Measurements from ENCODE around the gene ZKSCAN5.

ZKSCAN5 gene

DNA sequence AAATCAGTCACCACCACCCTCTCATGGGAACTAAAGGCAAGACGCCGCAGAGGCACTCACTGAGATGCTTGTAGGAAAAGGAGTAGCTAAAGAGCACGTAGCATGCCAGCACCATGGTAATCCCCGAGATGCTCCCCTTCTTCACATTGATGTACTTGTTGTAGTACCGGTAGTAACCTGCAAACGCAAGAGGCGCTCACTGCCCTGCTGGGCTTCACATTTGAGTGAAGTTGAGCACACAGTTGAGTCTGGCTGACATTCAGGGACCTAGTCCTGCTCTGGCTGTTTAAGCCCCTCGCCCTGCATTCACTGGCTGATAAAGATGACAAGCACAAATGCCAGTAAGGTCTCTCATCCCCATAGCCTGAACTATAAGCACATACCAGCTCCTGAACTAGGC is 45.4 kb upstream of the ZKSCAN5 start:
- TF ChIP-seq TAF1 (IDR thresholded peaks at IDR 0.05; ENCODE audit: borderline replicate concordance, insufficient read depth, low read length) (no peak), SIN3A (IDR thresholded peaks at IDR 0.05; ENCODE audit: borderline replicate concordance, insufficient read depth, low read length) (no peak), FOXP2 (optimal IDR thresholded peaks at IDR 0.05; ENCODE audit: borderline replicate concordance, extremely low read depth, extremely low read length, insufficient read depth) (no peak), POLR2AphosphoS5 (IDR thresholded peaks at IDR 0.05; ENCODE audit: low read depth, low read length) (no peak)
- TF ChIP-seq, protein P1, sequence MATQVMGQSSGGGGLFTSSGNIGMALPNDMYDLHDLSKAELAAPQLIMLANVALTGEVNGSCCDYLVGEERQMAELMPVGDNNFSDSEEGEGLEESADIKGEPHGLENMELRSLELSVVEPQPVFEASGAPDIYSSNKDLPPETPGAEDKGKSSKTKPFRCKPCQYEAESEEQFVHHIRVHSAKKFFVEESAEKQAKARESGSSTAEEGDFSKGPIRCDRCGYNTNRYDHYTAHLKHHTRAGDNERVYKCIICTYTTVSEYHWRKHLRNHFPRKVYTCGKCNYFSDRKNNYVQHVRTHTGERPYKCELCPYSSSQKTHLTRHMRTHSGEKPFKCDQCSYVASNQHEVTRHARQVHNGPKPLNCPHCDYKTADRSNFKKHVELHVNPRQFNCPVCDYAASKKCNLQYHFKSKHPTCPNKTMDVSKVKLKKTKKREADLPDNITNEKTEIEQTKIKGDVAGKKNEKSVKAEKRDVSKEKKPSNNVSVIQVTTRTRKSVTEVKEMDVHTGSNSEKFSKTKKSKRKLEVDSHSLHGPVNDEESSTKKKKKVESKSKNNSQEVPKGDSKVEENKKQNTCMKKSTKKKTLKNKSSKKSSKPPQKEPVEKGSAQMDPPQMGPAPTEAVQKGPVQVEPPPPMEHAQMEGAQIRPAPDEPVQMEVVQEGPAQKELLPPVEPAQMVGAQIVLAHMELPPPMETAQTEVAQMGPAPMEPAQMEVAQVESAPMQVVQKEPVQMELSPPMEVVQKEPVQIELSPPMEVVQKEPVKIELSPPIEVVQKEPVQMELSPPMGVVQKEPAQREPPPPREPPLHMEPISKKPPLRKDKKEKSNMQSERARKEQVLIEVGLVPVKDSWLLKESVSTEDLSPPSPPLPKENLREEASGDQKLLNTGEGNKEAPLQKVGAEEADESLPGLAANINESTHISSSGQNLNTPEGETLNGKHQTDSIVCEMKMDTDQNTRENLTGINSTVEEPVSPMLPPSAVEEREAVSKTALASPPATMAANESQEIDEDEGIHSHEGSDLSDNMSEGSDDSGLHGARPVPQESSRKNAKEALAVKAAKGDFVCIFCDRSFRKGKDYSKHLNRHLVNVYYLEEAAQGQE (IDR thresholded peaks at IDR 0.05; ENCODE audit: insufficient read depth in 1 of 2, low read depth in 2 of 2, low read length in 2 of 2), result no peak

DNA sequence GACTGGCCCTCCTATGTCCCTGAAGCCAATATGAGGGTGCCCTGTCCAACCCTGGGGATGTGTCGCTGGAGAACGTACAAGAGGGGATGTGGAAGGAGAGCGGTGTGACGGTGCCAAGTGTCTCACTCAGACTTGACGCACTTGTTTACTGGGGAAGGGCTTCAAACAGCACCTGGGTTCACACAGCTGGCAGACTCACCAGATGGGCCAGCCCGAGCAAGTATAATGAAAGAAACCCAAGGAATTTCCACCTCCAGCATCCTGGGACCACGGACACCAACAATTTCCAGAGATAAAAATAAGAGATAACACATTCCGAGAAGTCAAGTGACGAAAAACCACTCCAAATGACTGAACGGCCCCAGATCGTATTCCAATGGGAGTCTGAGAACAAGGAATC is 43.8 kb upstream of the ZKSCAN5 start:
- no peak for TF ChIP-seq TAF1 (IDR thresholded peaks at IDR 0.05; ENCODE audit: borderline replicate concordance, insufficient read depth, low read length)
- TF ChIP-seq, protein P1 (IDR thresholded peaks at IDR 0.05; ENCODE audit: insufficient read depth in 1 of 2, low read depth in 2 of 2, low read length in 2 of 2), result no peak
- 0 out of 2 replicates have a peak, but pooled peaks have one; percentile 27 for TF ChIP-seq POLR2AphosphoS5 (IDR thresholded peaks at IDR 0.05; ENCODE audit: low read depth, low read length)
- TF ChIP-seq FOXP2 (optimal IDR thresholded peaks at IDR 0.05; ENCODE audit: borderline replicate concordance, extremely low read depth, extremely low read length, insufficient read depth), result no peak

DNA sequence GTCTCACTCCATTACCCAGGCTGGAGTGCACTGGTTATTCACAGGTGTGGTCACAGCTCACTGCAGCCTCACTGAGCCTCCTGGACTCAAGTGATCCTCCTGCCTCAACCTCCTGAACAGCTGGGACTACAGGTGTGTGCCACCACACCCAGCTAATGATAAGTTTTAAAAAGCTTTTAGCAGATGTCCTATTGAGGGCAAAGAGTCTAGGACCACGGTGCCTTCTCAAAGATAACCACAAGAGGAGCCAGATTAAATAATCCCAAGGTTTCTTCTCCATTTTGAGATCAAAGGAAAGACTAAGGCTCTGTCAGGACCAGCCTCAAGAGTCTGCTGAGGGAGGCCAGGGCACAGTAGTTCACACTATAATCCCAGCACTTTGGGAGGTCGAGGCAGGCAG is 43.2 kb upstream of the ZKSCAN5 start:
- TF ChIP-seq POLR2AphosphoS5 (IDR thresholded peaks at IDR 0.05; ENCODE audit: low read depth, low read length), result no peak
- no peak for TF ChIP-seq FOXP2 (optimal IDR thresholded peaks at IDR 0.05; ENCODE audit: borderline replicate concordance, extremely low read depth, extremely low read length, insufficient read depth)
- TF ChIP-seq SIN3A (IDR thresholded peaks at IDR 0.05; ENCODE audit: borderline replicate concordance, insufficient read depth, low read length), result no peak
- TF ChIP-seq TAF1 (IDR thresholded peaks at IDR 0.05; ENCODE audit: borderline replicate concordance, insufficient read depth, low read length), result no peak
- TF ChIP-seq, protein P1 (IDR thresholded peaks at IDR 0.05; ENCODE audit: insufficient read depth in 1 of 2, low read depth in 2 of 2, low read length in 2 of 2), result no peak

DNA sequence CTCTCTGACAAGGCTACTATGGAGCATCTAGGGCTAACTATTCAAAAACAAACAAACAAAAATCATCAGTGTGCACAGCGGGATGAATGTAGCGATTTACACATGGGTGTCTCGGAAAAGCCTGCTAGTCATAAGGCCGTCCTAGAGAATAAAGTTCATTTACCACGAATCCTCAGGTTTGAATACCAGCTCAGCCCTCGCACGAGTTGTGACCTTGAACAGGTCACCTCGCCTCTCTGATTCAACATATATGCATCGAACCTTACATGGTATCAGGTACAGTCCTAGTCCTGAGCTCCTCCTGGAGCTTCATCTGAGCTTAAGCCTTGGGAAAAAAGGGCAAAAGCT is 39.1 kb upstream of the ZKSCAN5 start:
- TF ChIP-seq SIN3A (IDR thresholded peaks at IDR 0.05; ENCODE audit: borderline replicate concordance, insufficient read depth, low read length), result no peak
- TF ChIP-seq FOXP2 (optimal IDR thresholded peaks at IDR 0.05; ENCODE audit: borderline replicate concordance, extremely low read depth, extremely low read length, insufficient read depth), result no peak
- TF ChIP-seq, protein P1 (IDR thresholded peaks at IDR 0.05; ENCODE audit: insufficient read depth in 1 of 2, low read depth in 2 of 2, low read length in 2 of 2), result no peak
- TF ChIP-seq POLR2AphosphoS5 (IDR thresholded peaks at IDR 0.05; ENCODE audit: low read depth, low read length), result no peak
- TF ChIP-seq TAF1 (IDR thresholded peaks at IDR 0.05; ENCODE audit: borderline replicate concordance, insufficient read depth, low read length), result no peak

DNA sequence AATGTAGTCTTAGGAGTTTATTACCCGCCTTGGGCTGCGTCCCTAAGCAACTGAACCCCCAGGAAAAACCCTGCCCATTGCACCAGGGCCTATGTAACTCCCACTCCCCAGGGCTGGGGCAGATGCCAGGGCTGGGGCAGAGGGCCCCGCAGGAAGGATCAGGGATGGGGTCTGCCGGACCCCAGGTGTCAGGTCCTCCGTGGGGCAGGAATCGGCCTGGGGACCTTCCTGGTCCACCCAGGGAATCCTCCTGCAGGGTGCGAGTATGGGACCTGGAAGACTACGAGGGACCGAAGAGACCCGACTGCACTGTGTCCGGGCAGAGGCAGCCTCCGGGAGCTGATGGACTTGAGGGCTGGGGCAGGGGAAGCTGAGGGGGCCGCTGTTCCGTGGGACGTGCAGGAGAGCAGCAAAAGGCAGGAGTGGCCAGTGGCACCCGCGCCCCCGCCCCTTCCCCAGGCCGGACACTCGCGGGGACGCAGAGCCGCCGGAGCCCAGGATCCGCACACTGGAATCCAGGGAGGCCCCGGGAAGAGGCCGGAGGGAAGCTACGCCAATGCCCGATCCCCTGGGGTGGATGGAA is 36.0 kb upstream of the ZKSCAN5 start:
- TF ChIP-seq, protein P1 (IDR thresholded peaks at IDR 0.05; ENCODE audit: insufficient read depth in 1 of 2, low read depth in 2 of 2, low read length in 2 of 2), result no peak
- TF ChIP-seq POLR2AphosphoS5 (IDR thresholded peaks at IDR 0.05; ENCODE audit: low read depth, low read length), result no peak
- TF ChIP-seq FOXP2 (optimal IDR thresholded peaks at IDR 0.05; ENCODE audit: borderline replicate concordance, extremely low read depth, extremely low read length, insufficient read depth), result no peak
- TF ChIP-seq SIN3A (IDR thresholded peaks at IDR 0.05; ENCODE audit: borderline replicate concordance, insufficient read depth, low read length), result no peak
- no peak for TF ChIP-seq TAF1 (IDR thresholded peaks at IDR 0.05; ENCODE audit: borderline replicate concordance, insufficient read depth, low read length)
